Mucosa of stomach (tissue), 1 donor: ENCODE measurements around the gene RUVBL1.

Experiments
- H3K27me3 ChIP-seq: one replicate; pipeline ENCODE4 v1.7.0; 2013; ENCODE audit warnings: mild to moderate bottlenecking, low read length; ENCODE audit not compliant: control insufficient read depth, insufficient read depth
- H3K36me3 ChIP-seq: one replicate; pipeline ENCODE4 v1.7.0; 2013; ENCODE audit warnings: low read length; ENCODE audit not compliant: control insufficient read depth, insufficient read depth
- H3K4me1 ChIP-seq: one replicate; pipeline ENCODE4 v1.7.0; 2013; ENCODE audit warnings: mild to moderate bottlenecking, low read length; ENCODE audit not compliant: control insufficient read depth, insufficient read depth
- H3K4me3 ChIP-seq: one replicate; pipeline ENCODE4 v1.7.0; 2013; ENCODE audit warnings: low read length
- H3K9ac ChIP-seq: one replicate; pipeline ENCODE4 v1.7.0; 2013; ENCODE audit warnings: mild to moderate bottlenecking, low read length, moderate library complexity
- H3K9me3 ChIP-seq: one replicate; pipeline ENCODE4 v1.7.0; 2013; ENCODE audit warnings: mild to moderate bottlenecking, low read length, moderate library complexity; ENCODE audit not compliant: control insufficient read depth
- donor health status: Pancreatic carcinoma.

RUVBL1 gene

GRCh38 chr3:128127236-128127635 is 3.6 kb upstream of the RUVBL1 start:
- H3K9ac ChIP-seq = no peak overlapping the region
- no peaks in the 10 kb centered on the region for H3K36me3 ChIP-seq
- H3K4me1 ChIP-seq = peaks cover 5% of the 10 kb centered on the region
- no peaks in the 10 kb centered on the region for H3K9me3 ChIP-seq
- H3K4me3 ChIP-seq = no peak overlapping the region
- no peaks in the 10 kb centered on the region for H3K27me3 ChIP-seq

GRCh38 chr3:128123156-128123537 is 465 bp downstream of the RUVBL1 start:
- Histone ChIP-seq H3K36me3 (no peaks in the 10 kb centered on the region), H3K4me1 (peaks cover 5% of the 10 kb centered on the region), H3K27me3 (no peaks in the 10 kb centered on the region), H3K9me3 (no peaks in the 10 kb centered on the region), H3K9ac (peak overlapping the region; percentile 75), H3K4me3 (peak overlapping the region; percentile 72)

- H3K36me3 ChIP-seq = no peaks in the 10 kb centered on the region
- H3K9me3 ChIP-seq = no peaks in the 10 kb centered on the region
Observed at GRCh38 chr3:128122013-128122412, 1.6 kb downstream of the RUVBL1 start.

GRCh38 chr3:128113817-128114794 is 9.5 kb downstream of the RUVBL1 start:
- Histone ChIP-seq H3K9ac (no peak overlapping the region), H3K4me3 (no peak overlapping the region), H3K9me3 (no peaks in the 10 kb centered on the region), H3K27me3 (no peaks in the 10 kb centered on the region), H3K36me3 (peaks cover 4% of the 10 kb centered on the region), H3K4me1 (no peaks in the 10 kb centered on the region)

More at GRCh38 chr3:128122013-128122412, 1.6 kb downstream of the RUVBL1 start:
- Histone ChIP-seq H3K27me3 (no peaks in the 10 kb centered on the region), H3K4me1 (peaks cover 5% of the 10 kb centered on the region), H3K4me3 (no peak overlapping the region), H3K9ac (no peak overlapping the region)

- Histone ChIP-seq H3K9ac (no peak overlapping the region), H3K9me3 (no peaks in the 10 kb centered on the region), H3K36me3 (peaks cover 4% of the 10 kb centered on the region), H3K27me3 (no peaks in the 10 kb centered on the region), H3K4me1 (no peaks in the 10 kb centered on the region), H3K4me3 (no peak overlapping the region)
Observed at GRCh38 chr3:128112357-128112968, 11.1 kb downstream of the RUVBL1 start.

- Histone ChIP-seq H3K9me3 (no peaks in the 10 kb centered on the region), H3K36me3 (peaks cover 4% of the 10 kb centered on the region), H3K27me3 (no peaks in the 10 kb centered on the region), H3K4me1 (no peaks in the 10 kb centered on the region), H3K9ac (no peak overlapping the region), H3K4me3 (no peak overlapping the region)
Observed at GRCh38 chr3:128111147-128111546, 12.5 kb downstream of the RUVBL1 start.

GRCh38 chr3:128107834-128108233 is 15.8 kb downstream of the RUVBL1 start:
- no peak overlapping the region for H3K4me3 ChIP-seq
- no peaks in the 10 kb centered on the region for H3K4me1 ChIP-seq
- no peak overlapping the region for H3K9ac ChIP-seq
- no peaks in the 10 kb centered on the region for H3K27me3 ChIP-seq
- no peaks in the 10 kb centered on the region for H3K9me3 ChIP-seq
- H3K36me3 ChIP-seq = peaks cover 8% of the 10 kb centered on the region

GRCh38 chr3:128103136-128103676 is 20.4 kb downstream of the RUVBL1 start:
- Histone ChIP-seq H3K27me3 (no peaks in the 10 kb centered on the region), H3K4me3 (no peak overlapping the region), H3K4me1 (peaks cover 7% of the 10 kb centered on the region), H3K9me3 (no peaks in the 10 kb centered on the region), H3K36me3 (peaks cover 4% of the 10 kb centered on the region), H3K9ac (no peak overlapping the region)

- no peaks in the 10 kb centered on the region for H3K27me3 ChIP-seq
- H3K4me1 ChIP-seq = peaks cover 7% of the 10 kb centered on the region
- H3K36me3 ChIP-seq = peaks cover 4% of the 10 kb centered on the region
Observed at GRCh38 chr3:128100638-128101037, 23.0 kb downstream of the RUVBL1 start.

DNA sequence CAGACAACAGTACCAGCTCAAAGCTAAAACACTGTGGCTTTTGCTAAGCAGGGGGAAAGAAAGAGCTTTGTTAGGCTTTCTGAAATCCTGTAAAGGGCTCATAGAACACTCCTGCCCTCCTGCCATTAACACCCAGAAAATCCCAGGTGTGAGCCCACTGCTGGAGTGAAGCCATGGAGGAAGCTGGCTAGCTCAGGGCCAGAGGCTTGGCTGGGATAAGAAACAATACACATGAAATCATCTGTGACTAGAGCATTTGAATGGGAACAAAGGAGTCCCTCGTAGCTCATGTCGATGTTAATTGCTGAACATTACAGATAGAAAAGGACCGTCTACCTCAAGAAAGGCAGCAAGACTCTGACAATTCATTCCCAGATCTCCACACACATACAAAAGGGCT is 23.5 kb downstream of the RUVBL1 start:
- Histone ChIP-seq H3K4me1 (peaks cover 7% of the 10 kb centered on the region), H3K9ac (no peak overlapping the region), H3K27me3 (no peaks in the 10 kb centered on the region), H3K9me3 (no peaks in the 10 kb centered on the region), H3K36me3 (peaks cover 4% of the 10 kb centered on the region), H3K4me3 (no peak overlapping the region)

More at GRCh38 chr3:128100638-128101037, 23.0 kb downstream of the RUVBL1 start:
- no peaks in the 10 kb centered on the region for H3K9me3 ChIP-seq
- no peak overlapping the region for H3K4me3 ChIP-seq
- H3K9ac ChIP-seq = no peak overlapping the region

DNA sequence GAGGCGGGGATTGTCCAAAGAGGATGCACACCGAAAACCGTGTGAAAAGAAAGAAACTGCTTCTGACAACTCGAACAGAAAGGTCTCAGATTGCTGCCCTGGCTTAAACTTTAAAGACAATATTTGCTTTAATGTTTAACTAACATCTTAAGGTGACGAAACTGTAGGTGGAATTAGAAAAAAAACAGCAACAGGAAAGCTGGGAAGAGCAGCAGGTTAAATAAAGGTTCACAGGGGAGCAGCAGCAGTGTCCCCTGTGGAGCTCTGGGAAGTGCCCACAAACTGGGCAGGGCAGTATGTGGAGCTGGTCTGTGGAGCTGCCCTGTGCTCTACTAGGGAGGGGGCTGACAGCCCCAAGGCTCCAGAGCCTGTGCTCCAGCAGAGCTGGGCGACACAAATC is 25.4 kb downstream of the RUVBL1 start:
- H3K9me3 ChIP-seq = no peaks in the 10 kb centered on the region
- H3K4me1 ChIP-seq = peaks cover 7% of the 10 kb centered on the region
- H3K27me3 ChIP-seq = no peaks in the 10 kb centered on the region
- H3K4me3 ChIP-seq = no peak overlapping the region
- no peaks in the 10 kb centered on the region for H3K36me3 ChIP-seq
- no peak overlapping the region for H3K9ac ChIP-seq

DNA sequence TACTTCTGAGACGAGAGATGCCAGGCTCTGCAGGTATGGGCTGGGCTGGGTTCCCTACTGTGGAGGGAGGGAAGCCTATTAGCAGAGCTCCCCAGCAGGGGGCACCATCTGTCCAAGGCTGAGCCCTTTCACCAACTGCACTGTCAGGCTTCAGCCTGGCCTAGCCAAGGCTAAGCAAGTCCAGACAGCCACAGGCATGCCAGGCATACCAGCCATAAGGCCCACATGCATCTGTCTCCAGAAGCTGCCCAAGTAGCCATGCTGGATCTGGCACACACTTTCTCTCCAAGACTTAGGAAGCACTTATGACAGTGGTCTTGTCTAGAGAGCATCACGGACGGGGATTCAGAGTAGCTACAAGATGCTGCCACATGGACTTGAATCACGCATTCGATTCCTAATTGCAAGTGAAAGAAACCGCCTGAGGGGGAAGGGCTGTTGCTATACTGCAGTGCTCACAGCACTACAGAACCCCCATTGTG is 28.3 kb downstream of the RUVBL1 start:
- Histone ChIP-seq H3K9ac (no peak overlapping the region), H3K4me1 (peaks cover 7% of the 10 kb centered on the region), H3K9me3 (no peaks in the 10 kb centered on the region), H3K4me3 (no peak overlapping the region), H3K36me3 (no peaks in the 10 kb centered on the region), H3K27me3 (no peaks in the 10 kb centered on the region)
